K562 (cell line): Measurements from ENCODE around the gene ACBD5. TPM values are rescaled to one million over a fixed set of nuclear protein-coding genes. Genes with fewer than 3 reads are reported as not detected.
A peak's percentile ranks its signal among the peaks of the same experiment; 100 is the strongest.

Source experiments
- ATAC-seq: fragments of 200-7000 bp; cut with Tn5 transposase; 3 replicates; pipeline ENCODE4 v1.9.1; 2020; ENCODE audit warnings: moderate library complexity
- BruUV-seq: library from RNA; stranded (reverse); fragments of 400-500 nt; replicated peaks from 2 replicates; lab custom pipeline; 2021; lab: Mats Ljungman, UMichigan
- CTCF ChIA-PET: fragments of 300-600 bp; formaldehyde crosslinking; extraction: SDS; loops from one replicate; lab custom pipeline; 2021; ENCODE audit warnings: low intra/inter-chr PET ratio; lab: Yijun Ruan, JAX
- POLR2A ChIA-PET: fragments of 300-600, 350-650 bp; sonication (Branson Sonifier 250); formaldehyde crosslinking; extraction: SDS; loops from one replicate; lab custom pipeline; 2021; ENCODE audit warnings: antibody characterized with exemption, inconsistent platforms; lab: Yijun Ruan, JAX
- DNase-seq, 4 experiments: peaks; one replicate each; pipeline versions ENCODE4 v3.0.0 to v3.0.0-alpha.2; 2011 to 2018; ENCODE audit warnings: low spot score in 3 of 4, mixed read lengths in 3 of 4; ENCODE audit errors: extremely low read depth in 1 of 4
- FAIRE-seq: peaks from 2 replicates; lab custom pipeline; 2011; peaks lifted over from hg19 to GRCh38; lab: Jason Lieb, UNC
- H2AFZ ChIP-seq: 2 replicates; pipeline ENCODE4 v1.6.0; 2011; ENCODE audit warnings: low read depth, low read length, control low read depth, inconsistent platforms
- H3K27ac ChIP-seq: fragments of 200-600 bp; 3 replicates; pipeline ENCODE4 v1.8.0; 2011; ENCODE audit warnings: low read depth, mild to moderate bottlenecking, control low read depth, inconsistent platforms, low read length, moderate library complexity, mixed read lengths; ENCODE audit errors: extremely low read depth
- H3K27me3 ChIP-seq, 2 experiments: fragments of 300-600 bp in 1 of 2; 2 replicates in 1 of 2; 3 replicates in 1 of 2; pipeline versions ENCODE4 v1.6.0 to v1.8.0; 2011; ENCODE audit warnings: inconsistent platforms in 2 of 2, low read length in 2 of 2, mild to moderate bottlenecking in 1 of 2, mixed read lengths in 1 of 2, moderate library complexity in 1 of 2; ENCODE audit not compliant: control insufficient read depth in 2 of 2, insufficient read depth in 2 of 2
- H3K36me3 ChIP-seq: fragments of 300-600 bp; 3 replicates; pipeline ENCODE4 v1.8.0; 2011; ENCODE audit warnings: mild to moderate bottlenecking, low read length, inconsistent platforms; ENCODE audit not compliant: control insufficient read depth, insufficient read depth
- H3K4me1 ChIP-seq, 2 experiments: fragments of 200-600 bp in 1 of 2; replicated peaks in 1 of 2; 2 replicates in 1 of 2; 3 replicates in 1 of 2; pipeline versions ENCODE4 v1.5.1 to v1.8.0; 2011; ENCODE audit warnings: inconsistent platforms in 2 of 2, low read length in 2 of 2, mild to moderate bottlenecking in 1 of 2, mixed read lengths in 1 of 2, moderate library complexity in 1 of 2; ENCODE audit not compliant: control insufficient read depth in 2 of 2, insufficient read depth in 2 of 2
- H3K4me2 ChIP-seq: 2 replicates; pipeline ENCODE4 v1.6.1; 2011; ENCODE audit warnings: low read length, control low read depth, inconsistent platforms, mixed read lengths; ENCODE audit not compliant: insufficient read depth
- H3K4me3 ChIP-seq: fragments of 200-600 bp; sonication (generic), shearing (Covaris generic); 2 replicates; pipeline ENCODE4 v1.5.1; 2016; ENCODE audit warnings: control low read depth, inconsistent platforms
- H3K79me2 ChIP-seq: fragments of 200-600 bp; 3 replicates; pipeline ENCODE4 v1.8.0; 2011; ENCODE audit warnings: low read length, inconsistent platforms; ENCODE audit not compliant: control insufficient read depth, insufficient read depth
- H3K9ac ChIP-seq, 2 experiments: 2 replicates each; pipeline versions ENCODE4 v1.6.0 to v1.6.1; 2011; ENCODE audit warnings: low read depth in 2 of 2, low read length in 2 of 2, control low read depth in 1 of 2, inconsistent platforms in 1 of 2, mild to moderate bottlenecking in 1 of 2, mixed read lengths in 1 of 2; ENCODE audit not compliant: insufficient read depth in 1 of 2
- H3K9me1 ChIP-seq: one replicate; pipeline ENCODE4 v1.6.0; 2011; ENCODE audit warnings: inconsistent platforms, mild to moderate bottlenecking, low read length, moderate library complexity; ENCODE audit not compliant: control insufficient read depth, insufficient read depth
- H3K9me3 ChIP-seq: replicated peaks from 2 replicates; pipeline ENCODE4 v1.5.1; 2011; ENCODE audit warnings: low read depth, low read length, inconsistent platforms; ENCODE audit not compliant: control insufficient read depth, insufficient read depth
- H4K20me1 ChIP-seq: replicated peaks from 2 replicates; pipeline ENCODE4 v1.6.1; 2011; ENCODE audit warnings: low read length, inconsistent platforms, mixed read lengths; ENCODE audit not compliant: control insufficient read depth, insufficient read depth
- ATF1 ChIP-seq, 2 experiments: fragments of 450-650 bp in 1 of 2; IDR thresholded peaks; 2 replicates each; pipeline ENCODE4 v1.6.1; 2016; ENCODE audit warnings: missing compliant biosample characterization in 1 of 2, missing genetic modification characterization in 1 of 2
- CBFA2T3 ChIP-seq: fragments of 450-650 bp; IDR thresholded peaks from 2 replicates; pipeline ENCODE4 v1.6.1; 2017
- CTBP1 ChIP-seq: fragments of 450-650 bp; IDR thresholded peaks from 2 replicates; pipeline ENCODE4 v1.6.1; 2016; ENCODE audit warnings: borderline replicate concordance
- GTF2F1 ChIP-seq: IDR thresholded peaks from 2 replicates; pipeline ENCODE4 v1.6.1; 2011; ENCODE audit warnings: low read depth, low read length, improper control_type of control experiment
- HDAC1 ChIP-seq, 2 experiments: fragments of 450-650 bp; IDR thresholded peaks; 2 replicates each; pipeline ENCODE4 v1.6.1; 2016 to 2017; ENCODE audit warnings: inconsistent platforms in 1 of 2, mild to moderate bottlenecking in 1 of 2, moderate library complexity in 1 of 2
- POLR2A ChIP-seq: fragments of 450-650 bp; conservative IDR thresholded peaks from 2 replicates; pipeline ENCODE4 v1.6.1; 2016
- POLR2G ChIP-seq: fragments of 200-400 bp; formaldehyde crosslinking; IDR thresholded peaks from 2 replicates; pipeline ENCODE4 v1.6.1; 2017; ENCODE audit warnings: low read depth, mild to moderate bottlenecking, antibody characterized with exemption, low read length, moderate library complexity
- ZEB2 ChIP-seq: fragments of 450-650 bp; IDR thresholded peaks from 2 replicates; pipeline ENCODE4 v1.6.1; 2016
- WGBS: fragments of 100-300 bp; shearing (Covaris generic); methylation state at CpG from one replicate; pipeline ENCODE4 v1.1.6; 2016; ENCODE audit warnings: low coverage, mixed read lengths; ENCODE audit not compliant: insufficient coverage; ENCODE audit errors: missing lambda C conversion rate; 5-methylcytosine and 5-hydroxymethylcytosine counted together
- in situ Hi-C: fragments of 300-500 bp; cut with MboI; formaldehyde crosslinking; loops from 4 replicates; pipeline ENCODE4 v1.15.0; 2018; ENCODE audit warnings: inconsistent platforms, mixed read lengths
- intact Hi-C: fragments of 100-400 bp; cut with micrococcal nuclease; formaldehyde crosslinking; loops from 2 replicates; pipeline ENCODE4 v1.14.2; 2022
- polyA plus RNA-seq, 8 experiments: library from polyadenylated mRNA; depleted of rRNA in 4 of 8; stranded (reverse) in 5 of 8; unstranded in 3 of 8; fragments of >200 nt; fragmentation: Nextera tagmentation in 2 of 8; fragmentation: Illumina TruSeq in 1 of 8; extraction: Ambion mirVana in 2 of 8; extraction: Trizol in 1 of 8; gene quantifications; 2 replicates each; pipeline versions ENCODE4 v1.2.1 to v1.2.3, GENCODE V29; 2011 to 2014; ENCODE audit warnings: inconsistent platforms in 1 of 8, missing spikeins in 1 of 8
- total RNA-seq, 7 experiments: library from RNA; depleted of rRNA in 6 of 7; stranded (reverse); fragments of >200 nt in 6 of 7; fragmentation: Illumina TruSeq in 2 of 7; extraction: Trizol in 2 of 7; gene quantifications; 2 replicates each; pipeline versions ENCODE4 v1.2.1 to v1.2.3, GENCODE V29; 2011 to 2021; ENCODE audit warnings: low replicate concordance in 1 of 7
- TF ChIP-seq, protein P1 (sequence below): fragments of 450-650 bp; IDR thresholded peaks from 2 replicates; pipeline ENCODE4 v1.6.1; 2017; ENCODE audit warnings: antibody characterized with exemption, mild to moderate bottlenecking

ACBD5 gene
- total and polyA plus RNA-seq, 9 of the 15 experiments (the other 6 are each of a cell fraction or from before 2014, with no cell fraction given) = 1.5 to 10.3 (median 7.8) TPM

DNA sequence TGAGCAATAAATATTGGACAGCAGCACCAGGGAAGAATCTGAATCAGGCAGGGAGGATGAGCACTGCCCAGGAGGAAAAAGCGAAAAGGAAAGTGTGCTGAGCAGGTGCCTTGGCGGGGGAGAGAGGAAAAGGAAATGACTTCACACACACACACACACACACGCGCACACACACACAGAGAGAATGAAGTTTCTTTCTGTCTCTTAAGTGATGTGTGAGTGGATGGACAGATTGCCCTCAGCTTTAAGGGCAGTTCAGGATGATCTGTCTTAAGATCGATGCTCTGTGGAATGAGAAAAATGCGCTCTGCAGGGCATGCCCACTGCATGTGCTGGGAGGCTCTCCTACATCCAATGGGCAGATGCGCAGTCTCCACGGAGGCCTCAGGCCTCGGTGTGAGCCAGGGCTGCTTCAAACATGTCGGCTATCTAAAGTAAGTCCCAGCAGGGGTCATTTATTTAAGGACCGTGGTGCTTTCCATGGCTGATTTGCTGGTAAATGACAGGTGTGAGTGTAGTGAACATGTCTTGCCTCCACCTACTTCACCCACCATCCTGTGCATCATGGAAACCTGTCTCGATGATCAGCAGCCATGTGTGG is 2.5 kb upstream of the ACBD5 start:
- H3K9me3 ChIP-seq = no peaks in the 10 kb centered on the region
- H3K4me3 ChIP-seq = peak overlapping the region; percentile 59
- POLR2A ChIA-PET = interaction anchor here (1.1 to 2.0 kb wide), 5 partner anchors 8 to 89 kb away, joined by 3 to 12 read pairs (median 4); partner anchors contain the start of gene YME1L1
- CTCF ChIA-PET = no interaction called here
- H3K9ac ChIP-seq = peak overlapping the region; percentile 62 to 75
- no peaks in the 10 kb centered on the region for H3K9me1 ChIP-seq
- ATAC-seq (peak; percentile 25), FAIRE-seq (peak; percentile 66), DNase-seq (peak in 2 of 4 experiments; percentile 25 to 61)
- H3K4me2 ChIP-seq = peak overlapping the region; percentile 96
- no TSS peak for BruUV-seq
- peaks cover 16 to 20% of the 10 kb centered on the region in 2 experiments; a peak in 4 of 5 replicates for H3K4me1 ChIP-seq
- 18% methylated on average over 12 of the region's 12 CpGs for WGBS
- H3K27me3 ChIP-seq = no peaks in the 10 kb centered on the region
- peak overlapping the region; percentile 97 for H2AFZ ChIP-seq
- in situ Hi-C loops (no loop called here), intact Hi-C loops (loop anchor here (2.0 to 10.0 kb wide), 2 partner anchors 88 to 282 kb away; partner anchors contain the start of genes MASTL and YME1L1)
- H3K36me3 ChIP-seq = no peaks in the 10 kb centered on the region
- H3K79me2 ChIP-seq = peaks cover 15% of the 10 kb centered on the region
- no peaks in the 10 kb centered on the region for H4K20me1 ChIP-seq
- H3K27ac ChIP-seq = peak overlapping the region; percentile 94
- TF ChIP-seq ATF1 (CRISPR knock-in tag; IDR thresholded peaks at IDR 0.05) (no peak), ATF1 (tag; IDR thresholded peaks at IDR 0.05) (peak; percentile 39; the same call in 1 of the 2 replicates), POLR2G (0 out of 2 replicates have a peak, but pooled peaks have one; percentile 27), CBFA2T3 (0 out of 2 replicates have a peak, but pooled peaks have one; percentile 10), HDAC1 (IDR thresholded peaks at IDR 0.05) (0 out of 4 replicates have a peak, but pooled peaks of 1 of the 2 experiments have one; percentile 34), GTF2F1 (no peak), POLR2A (peak; percentile 40), ZEB2 (0 out of 2 replicates have a peak, but pooled peaks have one; percentile 19), CTBP1 (peak; percentile 69; the same call in 1 of the 2 replicates)
- TF ChIP-seq, protein P1, sequence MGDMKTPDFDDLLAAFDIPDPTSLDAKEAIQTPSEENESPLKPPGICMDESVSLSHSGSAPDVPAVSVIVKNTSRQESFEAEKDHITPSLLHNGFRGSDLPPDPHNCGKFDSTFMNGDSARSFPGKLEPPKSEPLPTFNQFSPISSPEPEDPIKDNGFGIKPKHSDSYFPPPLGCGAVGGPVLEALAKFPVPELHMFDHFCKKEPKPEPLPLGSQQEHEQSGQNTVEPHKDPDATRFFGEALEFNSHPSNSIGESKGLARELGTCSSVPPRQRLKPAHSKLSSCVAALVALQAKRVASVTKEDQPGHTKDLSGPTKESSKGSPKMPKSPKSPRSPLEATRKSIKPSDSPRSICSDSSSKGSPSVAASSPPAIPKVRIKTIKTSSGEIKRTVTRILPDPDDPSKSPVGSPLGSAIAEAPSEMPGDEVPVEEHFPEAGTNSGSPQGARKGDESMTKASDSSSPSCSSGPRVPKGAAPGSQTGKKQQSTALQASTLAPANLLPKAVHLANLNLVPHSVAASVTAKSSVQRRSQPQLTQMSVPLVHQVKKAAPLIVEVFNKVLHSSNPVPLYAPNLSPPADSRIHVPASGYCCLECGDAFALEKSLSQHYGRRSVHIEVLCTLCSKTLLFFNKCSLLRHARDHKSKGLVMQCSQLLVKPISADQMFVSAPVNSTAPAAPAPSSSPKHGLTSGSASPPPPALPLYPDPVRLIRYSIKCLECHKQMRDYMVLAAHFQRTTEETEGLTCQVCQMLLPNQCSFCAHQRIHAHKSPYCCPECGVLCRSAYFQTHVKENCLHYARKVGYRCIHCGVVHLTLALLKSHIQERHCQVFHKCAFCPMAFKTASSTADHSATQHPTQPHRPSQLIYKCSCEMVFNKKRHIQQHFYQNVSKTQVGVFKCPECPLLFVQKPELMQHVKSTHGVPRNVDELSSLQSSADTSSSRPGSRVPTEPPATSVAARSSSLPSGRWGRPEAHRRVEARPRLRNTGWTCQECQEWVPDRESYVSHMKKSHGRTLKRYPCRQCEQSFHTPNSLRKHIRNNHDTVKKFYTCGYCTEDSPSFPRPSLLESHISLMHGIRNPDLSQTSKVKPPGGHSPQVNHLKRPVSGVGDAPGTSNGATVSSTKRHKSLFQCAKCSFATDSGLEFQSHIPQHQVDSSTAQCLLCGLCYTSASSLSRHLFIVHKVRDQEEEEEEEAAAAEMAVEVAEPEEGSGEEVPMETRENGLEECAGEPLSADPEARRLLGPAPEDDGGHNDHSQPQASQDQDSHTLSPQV = 0 out of 2 replicates have a peak, but pooled peaks have one; percentile 32
